ENCODE results near the gene CD34.

GRCh38 chr1:207841901-207842300 is 69.0 kb downstream of the CD34 start:
- no peak for TF ChIP-seq CTCF (conservative IDR thresholded peaks at IDR 0.05; ENCODE audit: low read depth, low read length)
- TF ChIP-seq EZH2 (IDR thresholded peaks at IDR 0.05; ENCODE audit: borderline replicate concordance, low read depth, low read length, poor library complexity, severe bottlenecking), result no peak

Measured in A673 (cell line).